Fibroblast of the aortic adventitia (primary cell): ENCODE results near the gene PEF1. TPM values are rescaled to one million over a fixed set of nuclear protein-coding genes. Genes with fewer than 3 reads are reported as not detected.
A peak's percentile ranks its signal among the peaks of the same experiment; 100 is the strongest.

Experiments
- DNase-seq: peaks from one replicate; pipeline ENCODE4 v3.0.0-alpha.2; 2010; ENCODE audit warnings: low read depth
- H3K4me3 ChIP-seq: 2 replicates; pipeline ENCODE4 v1.5.1; 2011; ENCODE audit warnings: low read depth, mild to moderate bottlenecking, control low read depth, low read length, moderate library complexity
- CTCF ChIP-seq: IDR thresholded peaks from 2 replicates; pipeline ENCODE4 v1.5.1; 2011; ENCODE audit warnings: mild to moderate bottlenecking, low read length, control low read depth, inconsistent platforms; ENCODE audit not compliant: insufficient read depth
- total RNA-seq: library from RNA; depleted of rRNA; stranded (reverse); fragments of >200 nt; gene quantifications from 2 replicates; pipeline ENCODE4 v1.2.3, GENCODE V29; 2012; ENCODE audit warnings: low replicate concordance

PEF1 gene
- total RNA-seq = 33.3 and 59.8 TPM in 2 replicates

GRCh38 chr1:31644560-31645273, at the start of gene PEF1:
TSS of gene PEF1 (minus strand) at chr1:31644876. CDS start at chr1:31644864, 12 bp downstream.
- TF ChIP-seq CTCF = no peak
- peak; percentile 98 for DNase-seq
- peak within 1 kb of the TSS; percentile 95 for H3K4me3 ChIP-seq

GRCh38 chr1:31693231-31693630, 48.6 kb upstream of the PEF1 start:
- DNase-seq = no peak
- TF ChIP-seq CTCF = no peak
- H3K4me3 ChIP-seq = no peak overlapping the region

- H3K4me3 ChIP-seq = no peak overlapping the region
- TF ChIP-seq CTCF = no peak
- DNase-seq = no peak
These were observed 47.3 kb upstream of the PEF1 start for GRCh38 chr1:31691951-31692350.

GRCh38 chr1:31691446-31691845, 46.8 kb upstream of the PEF1 start:
- no peak overlapping the region for H3K4me3 ChIP-seq
- TF ChIP-seq CTCF = no peak
- no peak for DNase-seq

GRCh38 chr1:31690921-31691320, 46.2 kb upstream of the PEF1 start:
- no peak overlapping the region for H3K4me3 ChIP-seq
- TF ChIP-seq CTCF = no peak
- no peak for DNase-seq

GRCh38 chr1:31689854-31690253, 45.2 kb upstream of the PEF1 start:
- no peak overlapping the region for H3K4me3 ChIP-seq
- peak; percentile 93 for DNase-seq
- TF ChIP-seq CTCF = no peak

GRCh38 chr1:31689379-31689778, 44.7 kb upstream of the PEF1 start:
- no peak for DNase-seq
- no peak for TF ChIP-seq CTCF
- H3K4me3 ChIP-seq = no peak overlapping the region
